Right ventricle myocardium superior (tissue), 1 donor: ENCODE results near the gene ZNF785. TPM values are rescaled to one million over a fixed set of nuclear protein-coding genes. Genes with fewer than 3 reads are reported as not detected.

Source experiments
- ATAC-seq: fragments of 200-7000 bp; cut with Tn5 transposase; one replicate; pipeline ENCODE4 v1.9.1; 2020; ENCODE audit warnings: mild to moderate bottlenecking; ENCODE audit not compliant: poor library complexity
- DNase-seq: peaks from one replicate; pipeline ENCODE4 v3.0.0-alpha.2; 2020
- intact Hi-C: fragments of 100-400 bp; cut with DNase I; formaldehyde crosslinking; loops from one replicate; pipeline ENCODE4 v1.11.2; 2022
- total RNA-seq: library from RNA; stranded (reverse); fragmentation: NEBNext Ultra II Directional; extraction: Animal tissue kit (Norgen Biotek cat#: 25700); gene quantifications from one replicate; pipeline ENCODE4 v1.2.1, GENCODE V29; 2021
- donor health status: DM: no; HTN: yes; CAD: no; lungs with severe emphysema.

ZNF785 gene
- total RNA-seq, 1 donor from 2014 or later: 7.1 TPM

- no peak for ATAC-seq
- DNase-seq: no peak
- intact Hi-C loops: loop anchor here (5.0 kb wide), 1 partner anchor 43 kb away; the partner anchor contains the start of gene ZNF768
These were observed 15.5 kb downstream of the ZNF785 start for GRCh38 chr16:30569746-30570635.

DNA sequence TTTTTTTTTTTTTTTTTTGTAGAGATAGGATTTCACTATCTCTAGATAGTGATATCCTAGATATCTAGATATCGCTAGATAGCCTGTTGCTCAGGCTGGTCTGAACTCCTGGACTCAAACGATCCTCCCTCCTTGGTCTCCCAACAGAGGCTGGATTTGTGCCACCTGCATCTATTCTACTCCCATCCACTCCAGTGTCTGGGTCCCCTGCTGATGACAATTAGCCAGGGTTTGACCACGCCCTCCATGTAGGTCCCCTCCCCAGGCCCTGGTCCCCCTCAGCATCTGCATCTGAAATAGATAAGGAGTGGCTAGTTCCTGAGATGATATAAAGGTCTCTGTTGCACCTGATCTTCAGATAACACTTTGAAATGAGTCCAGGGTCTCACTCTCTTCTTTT lies 16.2 kb downstream of the ZNF785 start:
- intact Hi-C loops: no loop called here
- no peak for DNase-seq
- ATAC-seq: no peak

- DNase-seq: no peak
- ATAC-seq: no peak
- intact Hi-C loops: no loop called here
These were observed 17.4 kb downstream of the ZNF785 start for GRCh38 chr16:30567991-30568638.

DNA sequence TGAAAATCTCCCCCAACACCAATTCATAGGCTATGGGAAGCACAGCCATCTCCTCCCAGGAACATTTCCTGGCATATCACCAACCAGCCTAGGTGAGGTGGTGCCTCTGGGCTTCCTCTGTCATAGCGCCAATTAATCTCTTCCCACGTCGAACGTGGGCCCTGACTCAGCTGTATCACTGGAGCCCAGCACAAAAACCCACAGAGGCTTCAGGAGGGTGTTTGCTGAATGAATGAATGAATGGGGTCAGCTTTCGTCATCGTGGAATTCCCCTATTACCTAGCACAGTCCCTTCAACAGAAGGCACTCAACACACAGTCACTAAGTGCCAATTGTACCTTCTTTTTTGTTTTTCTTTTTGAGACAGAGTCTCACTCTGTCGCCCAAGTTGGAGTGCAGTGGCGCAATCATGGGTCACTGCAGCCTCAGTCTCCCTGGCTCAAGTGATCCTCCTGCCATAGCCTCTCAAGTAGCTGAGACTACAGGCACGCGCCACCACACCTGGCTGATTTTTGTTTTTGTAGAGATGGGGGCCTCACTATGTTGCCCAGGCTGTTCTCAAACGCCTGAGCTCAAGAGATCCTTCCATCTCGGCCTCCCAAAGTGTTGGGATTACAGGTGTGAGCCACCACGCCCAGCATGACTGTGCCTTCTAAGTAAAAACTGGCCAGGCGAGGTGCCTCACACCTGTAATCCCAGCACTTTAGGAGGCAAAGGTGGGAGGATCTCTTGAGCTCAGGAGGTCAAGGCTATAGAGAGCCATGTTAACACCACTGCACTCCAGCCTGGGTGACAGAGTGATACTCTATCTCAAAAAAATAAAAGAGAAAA lies 18.1 kb downstream of the ZNF785 start:
- ATAC-seq (no peak), DNase-seq (no peak)
- intact Hi-C loops: no loop called here

DNA sequence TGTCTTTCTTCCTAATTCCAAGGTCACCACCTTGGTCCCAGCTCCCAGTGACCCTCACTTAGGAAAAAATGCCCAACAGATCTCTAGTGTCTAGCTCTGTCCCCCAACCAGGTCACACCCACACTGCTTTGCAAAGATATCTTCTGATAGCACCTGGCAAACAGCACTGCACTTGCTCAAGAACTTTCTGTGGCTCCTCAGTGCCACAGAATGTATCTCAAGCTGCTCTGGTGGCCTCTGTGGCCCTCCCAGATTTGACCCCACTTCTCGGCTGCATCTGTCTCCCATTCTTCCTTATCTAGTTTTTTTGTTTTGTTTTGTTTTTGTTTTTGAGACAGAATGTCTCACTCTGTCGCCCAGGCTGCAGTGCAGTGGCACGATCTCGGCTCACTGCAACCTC lies 19.0 kb downstream of the ZNF785 start:
- ATAC-seq (no peak), DNase-seq (no peak)
- intact Hi-C loops: no loop called here

DNA sequence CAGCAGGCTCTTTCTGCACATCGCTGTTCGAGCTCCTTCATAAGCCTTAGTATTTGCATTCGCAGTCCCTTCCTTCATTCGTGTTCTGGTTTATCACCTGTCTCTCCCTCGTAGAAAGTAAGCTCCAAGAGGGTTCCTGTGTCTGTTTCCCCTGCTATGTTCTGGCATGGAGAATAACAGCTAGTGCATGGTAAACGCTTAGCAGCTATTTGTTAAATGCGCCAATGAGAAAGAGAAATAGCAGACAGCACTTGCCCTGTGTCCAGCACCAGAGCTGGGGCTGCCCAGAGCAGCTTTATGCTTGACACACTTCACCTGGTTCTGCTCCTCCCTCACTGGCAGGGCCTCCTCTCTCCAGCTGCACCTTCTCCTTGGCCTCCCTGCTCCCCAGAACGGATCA lies 19.5 kb downstream of the ZNF785 start:
- no peak for DNase-seq
- ATAC-seq: no peak
- intact Hi-C loops: no loop called here

DNA sequence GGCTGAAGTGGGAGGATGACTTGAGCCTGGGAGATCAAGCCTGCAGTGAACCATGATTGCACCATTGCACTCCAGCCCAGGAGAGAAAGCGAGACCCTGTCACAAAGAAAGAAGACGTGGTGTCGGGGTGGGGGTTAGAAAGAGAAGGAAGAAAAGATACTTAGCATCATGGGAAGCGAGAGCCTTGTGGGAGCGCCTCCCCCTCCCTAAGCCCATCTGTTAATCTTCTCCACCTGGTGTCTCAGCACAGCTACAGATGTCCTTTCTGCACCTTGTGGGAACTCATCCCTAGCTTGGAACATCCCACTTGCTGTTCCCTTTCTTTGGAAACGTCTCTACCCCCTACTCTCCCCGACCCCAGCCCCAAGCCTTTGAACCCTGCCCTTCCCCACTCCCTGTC lies 20.0 kb downstream of the ZNF785 start:
- intact Hi-C loops: no loop called here
- DNase-seq (no peak), ATAC-seq (no peak)

- DNase-seq: no peak
- intact Hi-C loops: no loop called here
- no peak for ATAC-seq
These were observed 23.5 kb downstream of the ZNF785 start for GRCh38 chr16:30562021-30562420.

DNA sequence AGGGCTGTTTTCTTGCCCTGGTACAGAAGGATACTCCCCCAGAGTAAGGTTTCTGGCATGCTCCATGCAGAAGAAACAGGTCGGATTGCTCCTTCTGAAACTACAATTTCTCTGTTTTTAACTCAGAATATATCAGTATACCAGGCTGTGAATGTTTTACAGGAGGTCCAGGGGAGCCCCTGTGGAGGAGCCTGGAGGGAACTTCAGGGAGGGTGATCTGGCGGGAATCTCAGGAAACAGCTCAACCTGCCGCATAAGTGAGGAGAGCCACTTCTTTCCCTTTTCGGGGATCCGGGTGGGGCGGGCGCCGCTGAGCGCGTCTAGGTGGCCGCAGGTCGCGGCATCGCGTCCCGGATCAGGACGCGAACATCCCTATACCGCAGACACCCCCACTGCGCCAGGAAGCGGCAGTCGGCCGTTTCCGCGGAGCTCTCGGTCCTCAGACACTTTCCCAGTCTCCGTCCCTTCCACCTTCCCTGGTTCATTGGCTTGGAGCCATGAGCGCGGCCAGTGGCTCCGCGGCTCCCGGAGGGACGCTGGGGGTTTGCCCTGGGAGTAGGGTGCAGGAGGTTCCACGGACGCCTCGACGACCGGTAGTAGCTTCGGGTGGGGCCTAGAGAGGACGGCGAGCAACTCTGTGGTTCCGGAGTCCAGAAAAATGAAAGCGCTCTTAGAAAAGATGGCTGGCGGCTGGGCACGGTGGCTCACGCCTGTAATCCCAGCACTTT lies 24.2 kb downstream of the ZNF785 start:
- intact Hi-C loops: no loop called here
- DNase-seq (peak; percentile 64), ATAC-seq (no peak)

GRCh38 chr16:30559690-30560089 lies 25.8 kb downstream of the ZNF785 start:
- intact Hi-C loops: no loop called here
- ATAC-seq: no peak

GRCh38 chr16:30558789-30559377 lies 26.6 kb downstream of the ZNF785 start:
- no peak for DNase-seq
- intact Hi-C loops: no loop called here
- no peak for ATAC-seq

More at GRCh38 chr16:30559690-30560089, 25.8 kb downstream of the ZNF785 start:
- DNase-seq: no peak

DNA sequence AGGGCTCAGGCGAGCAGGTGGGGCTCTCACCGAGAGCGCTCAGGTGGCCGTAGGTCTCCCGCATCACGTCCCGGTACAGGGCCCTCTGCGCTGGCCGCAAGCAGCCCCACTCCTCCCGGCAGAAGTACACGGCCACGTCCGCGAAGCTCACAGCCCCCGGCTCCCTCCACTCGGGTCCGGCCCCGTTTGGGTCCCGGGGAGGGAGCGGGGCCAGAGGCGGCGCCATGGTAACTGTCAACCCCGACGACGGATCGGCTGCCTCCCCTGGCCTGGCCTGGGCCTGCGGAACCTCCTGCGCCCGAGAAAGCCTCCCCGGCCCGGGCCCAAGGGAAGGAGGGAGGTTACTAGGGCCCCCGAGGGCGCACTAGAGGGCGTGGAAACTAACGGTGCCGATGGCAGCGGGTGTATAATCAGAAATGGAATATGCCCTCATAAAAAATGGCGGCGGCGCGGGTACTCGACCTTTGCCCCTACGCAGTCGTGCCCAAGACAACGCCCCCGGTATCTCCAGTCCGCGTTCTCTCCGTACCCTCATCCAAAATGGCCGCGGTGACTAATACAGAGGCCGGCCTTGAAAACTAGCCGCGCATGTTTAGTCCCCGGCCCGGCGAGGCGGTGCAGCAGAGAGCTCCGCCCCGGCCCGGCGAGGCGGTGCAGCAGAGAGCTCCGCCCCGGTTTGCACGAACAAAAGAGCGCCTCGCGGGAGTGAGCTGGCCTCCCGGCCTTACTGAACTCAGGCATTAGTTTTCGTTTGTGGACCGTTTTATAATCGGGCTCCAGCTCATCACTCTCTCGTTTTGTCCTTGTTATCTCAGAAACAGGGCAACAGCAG lies 27.3 kb downstream of the ZNF785 start, which contains the start of gene ZNF764:
ZNF764 (minus strand) TSS at position 418 of the 832 bp plus-strand sequence; CDS start at position 226, 192 bp downstream.
- intact Hi-C loops: no loop called here
- peak; percentile 96 for ATAC-seq
- peak; percentile 98 for DNase-seq

- intact Hi-C loops: no loop called here
- DNase-seq (no peak), ATAC-seq (peak; percentile 1)
These were observed 27.9 kb downstream of the ZNF785 start for GRCh38 chr16:30557707-30557956.

GRCh38 chr16:30556125-30556473 lies 29.4 kb downstream of the ZNF785 start:
- no peak for ATAC-seq
- intact Hi-C loops: no loop called here
- DNase-seq: no peak

GRCh38 chr16:30555315-30556124 lies 30.0 kb downstream of the ZNF785 start:
- ATAC-seq (no peak), DNase-seq (no peak)
- intact Hi-C loops: no loop called here

GRCh38 chr16:30554557-30555314 lies 30.8 kb downstream of the ZNF785 start:
- intact Hi-C loops: no loop called here
- DNase-seq (no peak), ATAC-seq (no peak)
